Epithelial cell of alveolus of lung (primary cell): ENCODE data around the gene ARID3C. TPM values are rescaled to one million over a fixed set of nuclear protein-coding genes. Genes with fewer than 3 reads are reported as not detected.

Experiments used
- total RNA-seq: library from RNA; depleted of rRNA; stranded (reverse); fragments of >200 nt; gene quantifications from 2 replicates; pipeline ENCODE4 v1.2.1, GENCODE V29; 2015

Gene ARID3C
- 0.13 TPM in 1 of 2 replicates, not detected in the other for total RNA-seq

GRCh38 chr9:34628656-34629490 lies at the start of gene ARID3C:
Gene ARID3C, minus strand, starts transcription at chr9:34629066. Its CDS starts 1,052 bp downstream, at chr9:34628014.

GRCh38 chr9:34662526-34663302 lies 33.8 kb upstream of the ARID3C start, which contains the start of gene CCL27:
Gene CCL27, minus strand, starts transcription at chr9:34662657. Its CDS starts 24 bp downstream, at chr9:34662633.

GRCh38 chr9:34651876-34652601 lies 23.2 kb upstream of the ARID3C start, which contains the start of gene IL11RA:
Gene IL11RA, plus strand, starts transcription at chr9:34652185. Its CDS starts 3,033 bp downstream, at chr9:34655218.

GRCh38 chr9:34646211-34647083 lies 17.6 kb upstream of the ARID3C start, which contains the start of gene GALT:
Gene GALT, plus strand, starts transcription at chr9:34646675. Its CDS starts 30 bp downstream, at chr9:34646705.

GRCh38 chr9:34637356-34638137 lies 8.7 kb upstream of the ARID3C start, which contains the start of gene SIGMAR1:
Gene SIGMAR1, minus strand, starts transcription at chr9:34637787. Its CDS starts 90 bp downstream, at chr9:34637697.

GRCh38 chr9:34620061-34620994 lies 8.5 kb downstream of the ARID3C start, which contains the start of gene DCTN3:
Gene DCTN3, minus strand, starts transcription at chr9:34620495. Its CDS starts 31 bp downstream, at chr9:34620464.

GRCh38 chr9:34611811-34612787 lies 16.8 kb downstream of the ARID3C start, which contains the start of gene RPP25L:
Gene RPP25L, minus strand, starts transcription at chr9:34612097. Its CDS starts 801 bp downstream, at chr9:34611296.

GRCh38 chr9:34589636-34590380 lies 39.1 kb downstream of the ARID3C start, which contains the start of gene CNTFR:
Gene CNTFR, minus strand, starts transcription at chr9:34589724. Its CDS starts 20,743 bp downstream, at chr9:34568981.

Other genes starting within 250 kb of the ARID3C start
- 12.5 and 13.4 TPM in 2 replicates for gene FAM219A, start 170.5 kb downstream of the ARID3C start, total RNA-seq
- gene DNAI1, start 170.3 kb downstream of the ARID3C start, total RNA-seq = not detected in 2 replicates
- not detected in 2 replicates for gene ENHO, start 106.1 kb downstream of the ARID3C start, total RNA-seq
- 1.1 TPM in 1 of 2 replicates, not detected in the other for gene CNTFR, start 39.3 kb downstream of the ARID3C start, total RNA-seq
- 30.1 and 42.9 TPM in 2 replicates for gene RPP25L, start 17.0 kb downstream of the ARID3C start, total RNA-seq
- gene DCTN3, start 8.6 kb downstream of the ARID3C start, total RNA-seq = 115 and 177 TPM in 2 replicates
- 99.2 and 152 TPM in 2 replicates for gene SIGMAR1, start 8.7 kb upstream of the ARID3C start, total RNA-seq
- gene GALT, start 17.6 kb upstream of the ARID3C start, total RNA-seq = 18.5 and 34.5 TPM in 2 replicates
- gene IL11RA, start 23.1 kb upstream of the ARID3C start, total RNA-seq = 10.2 and 13.3 TPM in 2 replicates
- gene CCL27, start 33.6 kb upstream of the ARID3C start, total RNA-seq = 0.39 TPM in 1 of 2 replicates, not detected in the other
- not detected in 2 replicates for gene CCL19, start 62.2 kb upstream of the ARID3C start, total RNA-seq
- gene CCL21, start 81.1 kb upstream of the ARID3C start, total RNA-seq = not detected in 2 replicates